Heart left ventricle (tissue), 13 donors: ENCODE results near the gene ENTHD1.

Source experiments
- POLR2A ChIP-seq, 2 donors: fragments of 450-650 bp; IDR thresholded peaks; one replicate each; pipeline ENCODE4 v1.6.1; 2017; ENCODE audit warnings: antibody characterized with exemption in 2 of 2, mild to moderate bottlenecking in 2 of 2, moderate library complexity in 2 of 2
- TF ChIP-seq, protein P1 (sequence below), 12 donors: fragments of 200-600 bp; sonication (generic) in 4 of 12; IDR thresholded peaks; one replicate each; pipeline versions ENCODE4 v1.5.0 to v1.8.0; 2018 to 2022; ENCODE audit warnings: antibody characterized with exemption in 12 of 12, mild to moderate bottlenecking in 5 of 12
- donor health status: ischemic (EF 13 %, LVEDD 7.1; RV severe dilation, severe dysfunction).
- donor health status: DM: no; HTN: yes; CAD: no.
- donor health status: DM: no; HTN: no; CAD: no.
- donor health status: ischemic (EF 25% LVEDD 6.9; RV normal size, moderate dysfunction).
- donor health status: ischemic (EF 25% LVEDD 5.7; RV mildly dilated, moderate dysfunction).
- donor health status: ischemic (EF 35%, LVEDD 5.7; RV mildly dilated, moderate dysfunction).
- donor health status: nonischemic (EF 11% LVEDD 7.7; RV severe dilation, severe dysfunction).
- donor health status: DM: yes; HTN: yes; CAD: no.
- donor health status: PGD.
- donor health status: ischemic (EF 29% LVEDD 5.4; RV normal size, mild dysfunction).
- donor health status: nonischemic (EF 23%, LVEDD 6.1; RV moderate dilation, normal function).

DNA sequence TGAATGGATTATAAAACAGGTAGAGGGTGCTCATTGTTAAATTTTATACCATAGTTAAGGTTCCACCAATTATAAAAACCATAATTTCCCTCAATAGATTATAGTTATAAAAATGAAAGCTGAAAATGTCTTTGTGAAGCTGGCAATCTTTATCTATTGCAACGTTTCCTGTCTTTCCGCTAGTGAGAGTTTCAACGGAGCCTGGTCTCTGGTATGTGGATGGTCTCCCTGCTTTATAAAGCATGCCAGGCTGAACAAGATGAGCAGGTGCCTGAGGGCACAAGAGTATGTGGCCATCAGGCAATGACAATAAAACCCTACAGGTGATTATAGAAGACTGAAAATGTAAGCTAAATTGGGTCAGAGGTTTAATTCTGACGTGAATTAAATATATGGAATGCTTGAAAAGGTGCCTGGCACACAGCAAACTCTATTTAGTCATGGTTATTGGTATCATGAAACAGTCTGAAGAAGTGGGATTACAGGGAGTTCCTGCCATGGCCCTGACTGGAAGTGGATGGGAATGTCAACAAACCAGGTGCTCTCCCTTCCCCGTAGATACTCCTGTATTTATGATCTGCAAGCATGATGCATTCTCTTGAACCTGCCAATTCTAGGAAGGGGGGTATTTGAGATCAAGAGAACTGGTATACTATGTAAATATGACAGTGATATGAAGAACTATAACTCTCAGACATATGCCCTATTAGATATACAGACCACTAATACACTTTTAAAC lies 115.7 kb downstream of the ENTHD1 start:
- TF ChIP-seq, protein P1, sequence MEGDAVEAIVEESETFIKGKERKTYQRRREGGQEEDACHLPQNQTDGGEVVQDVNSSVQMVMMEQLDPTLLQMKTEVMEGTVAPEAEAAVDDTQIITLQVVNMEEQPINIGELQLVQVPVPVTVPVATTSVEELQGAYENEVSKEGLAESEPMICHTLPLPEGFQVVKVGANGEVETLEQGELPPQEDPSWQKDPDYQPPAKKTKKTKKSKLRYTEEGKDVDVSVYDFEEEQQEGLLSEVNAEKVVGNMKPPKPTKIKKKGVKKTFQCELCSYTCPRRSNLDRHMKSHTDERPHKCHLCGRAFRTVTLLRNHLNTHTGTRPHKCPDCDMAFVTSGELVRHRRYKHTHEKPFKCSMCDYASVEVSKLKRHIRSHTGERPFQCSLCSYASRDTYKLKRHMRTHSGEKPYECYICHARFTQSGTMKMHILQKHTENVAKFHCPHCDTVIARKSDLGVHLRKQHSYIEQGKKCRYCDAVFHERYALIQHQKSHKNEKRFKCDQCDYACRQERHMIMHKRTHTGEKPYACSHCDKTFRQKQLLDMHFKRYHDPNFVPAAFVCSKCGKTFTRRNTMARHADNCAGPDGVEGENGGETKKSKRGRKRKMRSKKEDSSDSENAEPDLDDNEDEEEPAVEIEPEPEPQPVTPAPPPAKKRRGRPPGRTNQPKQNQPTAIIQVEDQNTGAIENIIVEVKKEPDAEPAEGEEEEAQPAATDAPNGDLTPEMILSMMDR (IDR thresholded peaks at IDR 0.05) = no peak
- TF ChIP-seq POLR2A (IDR thresholded peaks at IDR 0.05) = no peak
